HAP-1 (cell line): ENCODE measurements around the gene VAV3.

Source experiments
- DNase-seq, 2 experiments: peaks; one replicate each; pipeline ENCODE4 v3.0.0-alpha.2; 2016 to 2020; ENCODE audit warnings: low spot score in 2 of 2
- H3K27me3 ChIP-seq: fragments of 250-450 bp; sonication (Bioruptor Pico); 2 replicates; pipeline ENCODE4 v1.5.1; 2020; ENCODE audit warnings: low read depth, mild to moderate bottlenecking, moderate library complexity
- H3K36me3 ChIP-seq: fragments of 250-450 bp; sonication (Bioruptor Pico); replicated peaks from 2 replicates; pipeline ENCODE4 v1.5.1; 2020; ENCODE audit warnings: mild to moderate bottlenecking
- H3K4me1 ChIP-seq: fragments of 250-450 bp; sonication (Bioruptor Pico); 2 replicates; pipeline ENCODE4 v1.5.1; 2020; ENCODE audit warnings: mild to moderate bottlenecking
- H3K4me3 ChIP-seq: fragments of 250-450 bp; sonication (Bioruptor Pico); 2 replicates; pipeline ENCODE4 v1.5.1; 2020; ENCODE audit warnings: mild to moderate bottlenecking, moderate library complexity
- H3K9me3 ChIP-seq: fragments of 250-450 bp; sonication (Bioruptor Pico); 2 replicates; pipeline ENCODE4 v1.5.1; 2020; ENCODE audit warnings: mild to moderate bottlenecking, moderate library complexity
- in situ Hi-C: fragments of 300-500 bp; cut with MboI; formaldehyde crosslinking; loops from 3 replicates; pipeline ENCODE4 v1.14.3; 2020; ENCODE audit warnings: low sequenced_read_pairs, inconsistent platforms, mixed read lengths

The VAV3 gene

DNA sequence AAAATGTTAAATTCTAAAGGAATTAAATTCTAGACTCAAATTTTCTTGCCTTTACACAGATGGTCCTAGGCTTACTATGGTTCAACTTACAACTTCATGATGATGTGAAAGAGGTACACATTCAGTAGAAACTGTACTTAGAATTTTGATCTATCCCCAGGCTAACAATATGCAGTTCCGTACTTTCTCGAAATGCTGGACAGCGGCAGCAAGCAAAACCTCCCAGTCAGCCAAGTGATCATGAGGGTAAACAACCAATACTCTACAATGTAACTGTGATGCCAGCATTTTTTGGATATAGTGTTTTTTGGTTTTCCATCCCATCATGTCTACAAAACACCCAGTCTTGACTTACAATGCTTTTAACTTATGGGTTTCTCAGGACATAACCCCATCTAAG lies 25.7 kb downstream of the VAV3 start:
- Histone ChIP-seq H3K4me3 (no peak overlapping the region), H3K4me1 (no peaks in the 10 kb centered on the region), H3K27me3 (no peaks in the 10 kb centered on the region), H3K36me3 (no peaks in the 10 kb centered on the region), H3K9me3 (no peaks in the 10 kb centered on the region)
- no peak for DNase-seq
- in situ Hi-C loops: no loop called here

DNA sequence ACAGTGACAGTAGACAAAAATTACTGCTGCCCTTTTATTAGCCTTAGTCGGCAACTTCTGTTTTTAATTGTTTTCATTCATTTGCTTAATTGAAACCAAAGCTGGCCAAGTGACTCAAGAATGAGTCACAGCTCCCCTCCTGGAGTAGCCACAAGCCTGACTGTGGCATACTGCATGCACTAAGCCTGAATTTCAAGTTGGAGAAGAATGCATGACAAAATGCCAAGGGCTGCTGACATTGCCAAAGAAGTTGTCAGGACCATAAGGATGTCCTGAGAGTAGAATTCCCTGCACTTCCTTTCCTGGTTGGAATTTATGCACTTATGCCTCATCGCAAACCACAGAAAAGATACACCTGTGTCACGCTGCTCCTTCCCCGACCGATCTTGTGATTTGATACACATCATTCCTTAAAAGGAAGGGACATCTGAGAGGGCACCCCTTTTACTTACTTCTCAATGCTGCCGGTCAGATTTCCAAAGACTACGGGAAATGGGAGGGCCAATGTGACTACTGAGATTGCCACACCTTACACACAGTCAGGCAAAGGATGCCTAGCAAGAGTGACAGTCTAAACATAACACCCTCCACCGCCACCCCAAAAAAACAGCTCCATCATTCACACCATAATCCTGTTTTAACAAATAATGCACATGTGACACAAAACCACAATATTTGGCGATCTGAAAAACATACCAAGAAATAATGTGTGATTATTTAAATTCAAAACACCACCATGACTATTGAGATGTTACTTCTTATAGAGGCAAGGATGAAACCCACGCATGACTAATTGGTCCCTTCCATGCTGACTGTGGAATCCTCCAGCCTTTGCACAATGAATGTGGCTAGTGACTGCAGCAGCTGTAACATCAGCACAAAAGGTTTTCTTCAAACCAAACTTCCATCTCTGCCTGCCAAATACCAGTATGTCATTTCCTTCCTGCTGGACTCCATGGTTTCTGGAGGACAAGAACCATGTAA lies 28.2 kb downstream of the VAV3 start:
- no peaks in the 10 kb centered on the region for H3K27me3 ChIP-seq
- H3K4me3 ChIP-seq: no peak overlapping the region
- in situ Hi-C loops: no loop called here
- DNase-seq: no peak
- no peaks in the 10 kb centered on the region for H3K36me3 ChIP-seq
- no peaks in the 10 kb centered on the region for H3K4me1 ChIP-seq
- H3K9me3 ChIP-seq: no peaks in the 10 kb centered on the region

DNA sequence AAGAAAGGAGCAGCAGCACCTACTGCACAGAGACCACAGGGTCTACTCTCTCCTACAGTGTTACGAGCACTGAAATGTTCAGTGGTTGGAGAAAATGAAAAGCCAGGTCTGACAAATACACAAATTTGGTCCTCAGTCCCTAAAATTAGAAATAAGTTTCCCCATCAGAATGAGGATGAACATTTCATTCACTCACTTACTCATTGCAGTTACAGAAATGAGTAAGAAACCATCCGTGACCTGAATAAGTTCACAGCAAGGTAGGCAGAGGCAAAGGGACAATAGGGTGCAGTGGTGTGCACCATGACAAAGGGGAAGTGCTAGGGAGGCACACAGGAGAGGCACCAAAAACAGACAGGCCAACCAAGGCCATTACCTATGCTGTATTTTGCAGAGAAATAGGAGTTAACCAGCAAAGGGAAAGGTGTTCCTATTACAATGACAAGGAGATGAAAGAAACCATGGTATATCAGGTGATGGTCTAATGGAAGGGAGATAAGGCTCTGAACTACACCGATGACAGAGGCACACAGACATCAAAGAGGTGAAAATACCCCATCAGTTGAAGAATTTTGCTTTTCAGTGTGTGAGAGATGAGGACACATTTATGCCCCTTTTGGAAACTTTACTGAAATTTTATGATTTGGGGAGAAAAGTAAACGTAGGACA lies 29.4 kb downstream of the VAV3 start:
- in situ Hi-C loops: no loop called here
- no peak for DNase-seq
- H3K4me1 ChIP-seq: no peaks in the 10 kb centered on the region
- H3K9me3 ChIP-seq: no peaks in the 10 kb centered on the region
- H3K36me3 ChIP-seq: no peaks in the 10 kb centered on the region
- no peak overlapping the region for H3K4me3 ChIP-seq
- no peaks in the 10 kb centered on the region for H3K27me3 ChIP-seq

DNA sequence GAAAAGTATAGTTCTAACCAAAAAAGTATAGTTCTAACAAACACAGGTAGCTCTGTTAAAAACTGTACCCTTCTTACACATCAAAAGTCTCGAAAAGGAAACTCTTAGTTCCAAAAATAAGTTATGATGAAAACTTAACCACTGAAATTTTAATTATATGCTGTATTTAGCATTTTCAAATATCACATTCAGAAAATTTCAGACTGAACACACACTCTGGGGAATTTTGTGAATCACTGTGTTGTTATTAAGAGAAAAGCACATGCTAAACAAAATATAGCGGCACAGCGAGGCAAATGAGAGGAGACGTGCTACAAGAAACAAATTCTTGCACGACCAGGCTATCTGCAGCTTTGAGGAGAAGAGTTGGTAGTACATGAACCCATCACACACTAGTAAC lies 30.4 kb downstream of the VAV3 start:
- in situ Hi-C loops: no loop called here
- no peaks in the 10 kb centered on the region for H3K9me3 ChIP-seq
- H3K27me3 ChIP-seq: no peaks in the 10 kb centered on the region
- DNase-seq: no peak
- no peaks in the 10 kb centered on the region for H3K36me3 ChIP-seq
- no peaks in the 10 kb centered on the region for H3K4me1 ChIP-seq
- no peak overlapping the region for H3K4me3 ChIP-seq

DNA sequence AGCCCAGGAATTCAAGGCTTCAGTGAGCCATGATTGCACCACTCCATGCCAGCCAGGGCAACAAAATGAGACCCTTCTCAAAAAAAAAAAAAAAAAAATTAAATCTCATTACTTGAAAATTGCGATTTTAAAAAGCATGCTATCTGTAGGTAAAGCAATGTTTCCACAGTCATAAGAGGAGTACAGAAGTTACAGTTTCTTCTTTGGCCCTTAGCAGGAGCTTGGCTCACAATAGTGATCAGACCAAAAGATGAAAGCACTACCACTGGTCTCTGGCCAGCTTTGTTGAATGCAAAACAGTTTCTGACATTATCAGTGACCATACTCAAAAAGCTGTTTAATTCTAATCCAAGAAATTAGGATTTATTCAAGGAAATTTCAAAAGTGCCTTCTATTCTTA lies 31.2 kb downstream of the VAV3 start:
- DNase-seq: no peak
- in situ Hi-C loops: no loop called here
- H3K27me3 ChIP-seq: no peaks in the 10 kb centered on the region
- no peak overlapping the region for H3K4me3 ChIP-seq
- no peaks in the 10 kb centered on the region for H3K36me3 ChIP-seq
- H3K9me3 ChIP-seq: no peaks in the 10 kb centered on the region
- no peaks in the 10 kb centered on the region for H3K4me1 ChIP-seq

DNA sequence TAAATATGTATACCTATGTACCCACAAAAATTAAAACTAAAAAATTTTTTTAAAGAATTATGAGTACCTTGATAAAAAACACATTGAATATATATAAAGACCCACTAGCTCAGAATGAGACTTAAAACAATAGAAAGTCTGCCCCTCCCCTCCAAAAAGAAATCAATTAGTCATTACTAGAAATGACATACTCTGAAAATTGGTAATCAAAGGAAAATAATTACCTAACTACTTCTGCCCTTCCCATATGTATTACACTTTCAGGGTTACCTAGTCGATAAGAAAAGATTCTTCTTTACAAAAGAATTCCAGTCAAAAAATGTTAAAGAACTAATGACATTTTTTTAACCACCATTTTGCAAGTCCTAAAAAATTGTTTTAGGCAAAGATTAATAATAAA lies 34.7 kb downstream of the VAV3 start:
- H3K4me1 ChIP-seq: no peaks in the 10 kb centered on the region
- in situ Hi-C loops: no loop called here
- no peak overlapping the region for H3K4me3 ChIP-seq
- no peak for DNase-seq
- no peaks in the 10 kb centered on the region for H3K27me3 ChIP-seq
- H3K36me3 ChIP-seq: no peaks in the 10 kb centered on the region
- no peaks in the 10 kb centered on the region for H3K9me3 ChIP-seq

DNA sequence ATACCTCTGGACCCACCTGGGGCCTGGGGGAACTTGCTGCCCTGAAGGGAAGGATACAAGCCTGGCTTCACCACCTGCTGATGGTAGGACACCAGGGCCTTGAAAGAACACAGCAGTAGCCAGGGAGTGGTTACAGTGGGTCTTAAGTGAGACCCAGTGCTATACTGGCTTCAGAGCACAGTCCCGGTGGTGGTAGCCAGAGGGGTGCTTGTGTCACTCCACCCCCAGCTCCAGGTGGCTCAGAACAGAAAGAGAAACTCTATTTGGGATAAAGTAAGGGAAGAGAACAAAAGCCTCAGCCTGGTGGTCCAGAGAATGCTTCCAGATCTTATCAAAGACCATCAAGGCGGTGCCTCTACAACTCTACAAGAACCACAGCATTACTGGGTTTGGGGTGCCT lies 37.2 kb downstream of the VAV3 start:
- Histone ChIP-seq H3K4me1 (no peaks in the 10 kb centered on the region), H3K9me3 (no peaks in the 10 kb centered on the region), H3K4me3 (no peak overlapping the region), H3K36me3 (no peaks in the 10 kb centered on the region), H3K27me3 (no peaks in the 10 kb centered on the region)
- DNase-seq: no peak
- in situ Hi-C loops: no loop called here

DNA sequence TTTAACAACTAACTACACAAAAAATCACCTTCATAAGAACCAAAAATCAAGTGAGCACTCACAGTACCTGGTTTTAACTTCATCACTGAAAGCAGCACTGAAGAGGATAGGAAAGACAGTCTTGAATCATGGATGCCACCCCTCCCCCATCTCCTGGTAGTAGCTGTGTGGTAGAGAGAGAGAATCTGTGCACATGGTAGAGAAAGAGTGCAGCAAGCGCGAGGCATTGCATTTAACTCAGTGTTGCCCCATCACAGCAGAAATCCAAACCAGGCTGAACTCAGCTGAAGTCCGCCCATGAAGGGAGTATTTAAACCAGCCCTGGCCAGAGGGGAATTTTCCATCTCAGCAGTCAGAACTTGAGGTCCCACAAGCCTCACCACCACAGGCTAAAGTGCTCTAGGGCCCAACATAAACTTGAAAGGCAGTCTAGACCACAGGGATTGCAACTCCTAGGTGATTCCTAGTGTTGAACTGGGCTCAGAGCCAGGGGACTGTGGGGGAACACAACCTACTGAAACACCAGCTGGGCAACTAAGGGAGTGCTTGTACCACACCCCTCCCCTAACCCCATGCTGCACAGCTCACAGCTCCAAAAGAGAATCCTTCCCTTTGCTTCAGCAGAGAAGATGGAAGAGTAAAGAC lies 38.4 kb downstream of the VAV3 start:
- in situ Hi-C loops: no loop called here
- DNase-seq: no peak
- H3K27me3 ChIP-seq: no peaks in the 10 kb centered on the region

DNA sequence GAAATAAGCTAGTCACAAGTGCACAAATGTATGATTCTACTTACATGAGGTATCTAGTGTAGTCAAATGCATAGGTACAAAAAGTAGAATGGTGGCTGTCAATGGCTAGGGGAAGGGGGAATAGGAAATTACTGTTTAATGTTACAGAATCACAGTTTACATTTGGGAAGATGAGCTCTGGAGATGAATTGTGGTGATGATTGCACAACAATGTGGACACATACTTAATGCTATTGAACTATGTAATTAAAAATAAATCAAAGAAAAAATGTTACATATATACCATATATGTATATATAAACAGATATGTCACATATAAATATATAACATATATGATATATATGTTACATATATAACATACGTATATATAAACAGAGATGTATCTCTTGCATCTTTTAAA lies 39.4 kb downstream of the VAV3 start:
- no peak for DNase-seq
- Histone ChIP-seq H3K27me3 (no peaks in the 10 kb centered on the region), H3K4me1 (no peaks in the 10 kb centered on the region), H3K4me3 (no peak overlapping the region), H3K36me3 (no peaks in the 10 kb centered on the region), H3K9me3 (no peaks in the 10 kb centered on the region)
- in situ Hi-C loops: no loop called here

More for the DNA sequence above, 38.4 kb downstream of the VAV3 start:
- H3K4me1 ChIP-seq: no peaks in the 10 kb centered on the region
- no peaks in the 10 kb centered on the region for H3K9me3 ChIP-seq
- no peaks in the 10 kb centered on the region for H3K36me3 ChIP-seq
- no peak overlapping the region for H3K4me3 ChIP-seq

DNA sequence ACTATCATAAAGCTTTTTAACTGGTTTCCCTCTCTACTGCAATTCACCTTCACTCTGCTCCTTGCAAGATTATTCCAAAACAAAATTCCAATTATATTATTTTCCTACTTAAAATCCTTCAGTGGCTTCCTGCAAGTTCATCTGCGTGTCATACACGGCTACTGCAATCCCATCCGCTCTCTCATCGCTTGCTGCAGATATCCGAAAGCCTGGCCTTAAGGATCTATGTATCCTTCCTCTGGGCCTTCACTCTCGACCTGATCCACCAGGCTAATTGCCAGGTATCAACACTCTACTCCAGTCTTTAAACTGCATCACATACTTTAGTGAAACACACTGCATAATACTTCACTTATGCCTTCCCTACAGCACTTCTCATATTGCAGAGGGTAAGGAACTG lies 44.0 kb downstream of the VAV3 start:
- DNase-seq: no peak
- H3K4me1 ChIP-seq: no peaks in the 10 kb centered on the region
- H3K36me3 ChIP-seq: no peaks in the 10 kb centered on the region
- H3K27me3 ChIP-seq: no peaks in the 10 kb centered on the region
- H3K9me3 ChIP-seq: no peaks in the 10 kb centered on the region
- in situ Hi-C loops: no loop called here
- H3K4me3 ChIP-seq: no peak overlapping the region

DNA sequence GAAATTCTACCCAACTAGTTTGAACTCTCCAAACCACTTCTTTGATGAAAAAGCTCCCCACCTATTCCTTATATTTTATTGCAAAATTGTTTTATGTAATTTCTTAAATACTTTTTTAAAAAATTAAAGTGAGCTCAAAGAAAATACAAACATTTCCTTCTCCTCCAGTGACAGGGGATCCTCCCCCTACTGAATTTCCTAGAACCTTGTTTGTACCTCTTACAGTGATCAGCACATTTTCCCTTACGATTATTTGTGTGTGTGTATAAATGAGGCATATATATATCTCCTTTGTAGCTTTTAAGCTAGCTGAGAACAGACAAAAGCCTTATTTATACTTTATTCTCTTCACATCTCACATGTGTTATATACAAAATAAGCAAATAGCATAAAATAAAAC lies 44.4 kb downstream of the VAV3 start:
- Histone ChIP-seq H3K4me1 (no peaks in the 10 kb centered on the region), H3K9me3 (no peaks in the 10 kb centered on the region)
- in situ Hi-C loops: no loop called here

DNA sequence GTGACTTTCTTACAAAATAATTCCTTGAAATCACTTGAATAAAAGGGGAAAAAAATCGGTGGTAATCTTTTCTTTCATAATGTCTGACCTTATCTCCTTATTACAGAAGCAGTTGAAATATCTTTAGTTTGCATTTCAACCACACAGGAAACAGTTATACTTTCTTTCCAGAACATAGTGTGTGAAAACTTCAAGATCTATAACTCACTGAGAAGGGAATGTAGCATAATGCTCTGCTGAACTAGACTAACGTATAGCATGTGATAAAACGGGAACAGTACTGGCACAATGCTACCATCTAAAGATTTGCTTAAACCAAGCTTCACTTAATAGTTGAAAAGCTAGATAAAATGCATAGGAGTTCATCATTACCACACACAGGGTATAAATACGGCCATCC lies 45.0 kb downstream of the VAV3 start:
- Histone ChIP-seq H3K4me1 (no peaks in the 10 kb centered on the region), H3K36me3 (no peaks in the 10 kb centered on the region), H3K9me3 (no peaks in the 10 kb centered on the region), H3K4me3 (no peak overlapping the region), H3K27me3 (no peaks in the 10 kb centered on the region)
- DNase-seq: no peak
- in situ Hi-C loops: no loop called here

More for the DNA sequence above, 44.4 kb downstream of the VAV3 start:
- DNase-seq: no peak
- no peaks in the 10 kb centered on the region for H3K36me3 ChIP-seq
- no peaks in the 10 kb centered on the region for H3K27me3 ChIP-seq
- H3K4me3 ChIP-seq: no peak overlapping the region

DNA sequence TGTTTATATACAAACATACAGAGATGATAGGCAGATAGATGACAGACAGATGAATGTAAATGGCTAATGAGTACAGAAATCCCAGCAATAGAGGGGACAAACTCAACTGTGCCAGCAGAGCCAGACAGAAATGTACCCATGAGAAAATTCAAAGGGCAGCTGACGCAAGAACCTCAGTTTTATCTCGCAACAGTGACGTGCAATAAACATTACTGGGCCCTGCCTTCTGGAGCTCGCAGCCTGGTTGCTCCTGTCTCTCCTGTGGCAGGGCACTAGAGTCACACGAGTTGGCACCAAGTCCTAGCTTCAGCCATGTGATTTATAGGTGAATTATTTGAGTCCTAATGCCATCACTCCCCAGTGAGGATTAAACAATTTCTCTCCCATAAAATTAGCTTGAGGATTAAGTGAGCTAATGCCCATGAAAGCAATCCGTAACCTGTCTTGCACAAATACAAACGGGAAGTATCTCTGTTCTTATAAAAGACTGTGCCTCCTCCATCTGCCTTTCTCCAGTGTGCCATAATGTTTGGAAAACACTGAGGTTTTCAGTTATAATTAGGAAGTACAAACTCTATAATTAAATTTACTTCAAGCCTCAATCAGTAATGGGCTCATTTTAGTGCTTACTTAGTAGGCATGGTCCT lies 50.7 kb downstream of the VAV3 start:
- in situ Hi-C loops: no loop called here
- Histone ChIP-seq H3K27me3 (no peaks in the 10 kb centered on the region), H3K4me3 (no peak overlapping the region), H3K4me1 (no peaks in the 10 kb centered on the region), H3K9me3 (no peaks in the 10 kb centered on the region), H3K36me3 (no peaks in the 10 kb centered on the region)
- no peak for DNase-seq

DNA sequence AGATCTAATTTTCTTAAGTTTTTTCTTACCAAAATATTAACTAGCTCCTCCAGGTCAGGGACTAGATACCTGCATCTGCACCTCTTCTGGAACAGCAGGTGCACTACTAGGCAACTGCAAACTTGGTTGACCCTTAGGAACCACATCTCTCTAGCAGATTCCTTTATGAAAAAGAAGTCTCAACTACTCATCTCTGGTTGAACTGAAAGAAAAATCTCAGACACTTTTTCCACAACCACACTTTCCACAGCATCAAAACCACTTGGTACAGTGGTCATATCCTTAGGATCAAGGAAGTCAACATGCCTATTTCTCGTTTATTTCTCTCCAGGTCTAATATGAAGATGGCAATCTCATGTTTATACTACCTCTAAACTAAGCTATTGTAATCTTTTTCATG lies 52.3 kb downstream of the VAV3 start:
- Histone ChIP-seq H3K36me3 (no peaks in the 10 kb centered on the region), H3K27me3 (no peaks in the 10 kb centered on the region), H3K4me1 (no peaks in the 10 kb centered on the region), H3K4me3 (no peak overlapping the region), H3K9me3 (no peaks in the 10 kb centered on the region)
- DNase-seq: no peak
- in situ Hi-C loops: no loop called here
